MM.1S (cell line): Measurements from ENCODE around the gene CYP1A1.

Source experiments
- DNase-seq: peaks from one replicate; pipeline ENCODE4 v3.0.0-alpha.2; 2015
- H2AFZ ChIP-seq: fragments of 300-600 bp; sonication (generic); 2 replicates; pipeline ENCODE4 v1.6.0; 2016; ENCODE audit warnings: antibody characterized with exemption, low read length
- H3F3A ChIP-seq: fragments of 300-600 bp; sonication (generic); 2 replicates; pipeline ENCODE4 v1.6.1; 2016; ENCODE audit warnings: mild to moderate bottlenecking, antibody characterized with exemption, low read length, moderate library complexity, mixed read lengths; ENCODE audit not compliant: insufficient read depth
- H3K27ac ChIP-seq: fragments of 300-600 bp; sonication (generic); 2 replicates; pipeline ENCODE4 v1.5.1; 2016; ENCODE audit warnings: mild to moderate bottlenecking, low read length
- H3K27me3 ChIP-seq: fragments of 300-600 bp; sonication (generic); replicated peaks from 2 replicates; pipeline ENCODE4 v1.6.0; 2016; ENCODE audit warnings: low read length; ENCODE audit not compliant: insufficient read depth
- H3K36me3 ChIP-seq: fragments of 300-600 bp; sonication (generic); replicated peaks from 2 replicates; pipeline ENCODE4 v1.6.1; 2016; ENCODE audit warnings: mild to moderate bottlenecking, low read length, mixed read lengths; ENCODE audit not compliant: insufficient read depth
- H3K4me1 ChIP-seq: fragments of 300-600 bp; sonication (generic); 2 replicates; pipeline ENCODE4 v1.6.1; 2016; ENCODE audit warnings: low read length, mixed read lengths
- H3K4me2 ChIP-seq: fragments of 300-600 bp; sonication (generic); 2 replicates; pipeline ENCODE4 v1.6.0; 2016; ENCODE audit warnings: low read depth, low read length
- H3K4me3 ChIP-seq: fragments of 300-600 bp; sonication (generic); 2 replicates; pipeline ENCODE4 v1.5.1; 2016; ENCODE audit warnings: low read length, mixed read lengths
- H3K79me2 ChIP-seq: fragments of 300-600 bp; sonication (generic); 2 replicates; pipeline ENCODE4 v1.6.1; 2016; ENCODE audit warnings: mixed run types, low read length, mixed read lengths
- H3K9ac ChIP-seq: fragments of 300-600 bp; sonication (generic); 2 replicates; pipeline ENCODE4 v1.6.1; 2016; ENCODE audit warnings: low read length, mixed read lengths
- H3K9me2 ChIP-seq: fragments of 300-600 bp; sonication (generic); replicated peaks from 2 replicates; pipeline ENCODE4 v1.6.1; 2016; ENCODE audit warnings: mild to moderate bottlenecking, low read length, mixed read lengths; ENCODE audit not compliant: insufficient read depth
- H3K9me3 ChIP-seq: fragments of 300-600 bp; sonication (generic); replicated peaks from 2 replicates; pipeline ENCODE4 v1.6.1; 2016; ENCODE audit warnings: mild to moderate bottlenecking, low read length, mixed read lengths; ENCODE audit not compliant: insufficient read depth
- H4K20me1 ChIP-seq: fragments of 300-600 bp; sonication (generic); 2 replicates; pipeline ENCODE4 v1.6.1; 2016; ENCODE audit warnings: mild to moderate bottlenecking, low read length, moderate library complexity, mixed read lengths; ENCODE audit not compliant: insufficient read depth
- CTCF ChIP-seq: fragments of 300-600 bp; sonication (generic); IDR thresholded peaks from 2 replicates; pipeline ENCODE4 v1.5.1; 2016; ENCODE audit warnings: antibody characterized with exemption, low read length, mixed read lengths
- EZH2 ChIP-seq: fragments of 300-600 bp; sonication (generic); optimal IDR thresholded peaks from 2 replicates; pipeline ENCODE3; 2017; ENCODE audit warnings: low read depth, mild to moderate bottlenecking, antibody characterized with exemption, low read length, mixed read lengths
- EZH2phosphoT487 ChIP-seq: fragments of 300-600 bp; sonication (generic); IDR thresholded peaks from 2 replicates; pipeline ENCODE4 v1.6.1; 2018; ENCODE audit warnings: antibody characterized with exemption, low read length

The CYP1A1 gene

GRCh38 chr15:74725225-74725774 is at the start of gene CYP1A1:
Gene CYP1A1 (minus strand): TSS chr15:74725528. CDS start chr15:74723097, 2,431 bp downstream.
- Histone ChIP-seq H3K4me1 (peaks cover 3% of the 10 kb centered on the region; the same call in 1 of the 2 replicates), H3K9me2 (no peaks in the 10 kb centered on the region), H3F3A (no peaks in the 10 kb centered on the region), H3K27me3 (peaks cover 37% of the 10 kb centered on the region), H3K79me2 (no peaks in the 10 kb centered on the region), H4K20me1 (no peaks in the 10 kb centered on the region), H3K4me2 (peak within 1 kb of the TSS; percentile 94), H2AFZ (peak within 1 kb of the TSS; percentile 77), H3K9me3 (no peaks in the 10 kb centered on the region), H3K27ac (no peak within 1 kb of the TSS), H3K9ac (peak within 1 kb of the TSS; percentile 39; the same call in 1 of the 2 replicates), H3K36me3 (no peaks in the 10 kb centered on the region), H3K4me3 (peak within 1 kb of the TSS; percentile 66)
- DNase-seq = no peak
- TF ChIP-seq EZH2phosphoT487 = no peak
- no peak for TF ChIP-seq EZH2
- TF ChIP-seq CTCF = no peak

GRCh38 chr15:74773731-74774252 is 48.5 kb upstream of the CYP1A1 start:
- H2AFZ ChIP-seq = peak overlapping the region; percentile 25
- H3K4me1 ChIP-seq = peaks cover 72% of the 10 kb centered on the region
- H3K27me3 ChIP-seq = no peaks in the 10 kb centered on the region
- no peaks in the 10 kb centered on the region for H3K9me3 ChIP-seq
- TF ChIP-seq EZH2 (no peak), EZH2phosphoT487 (no peak), CTCF (no peak)
- H3K27ac ChIP-seq = peak overlapping the region; percentile 79
- H3K9ac ChIP-seq = peak overlapping the region; percentile 32; the same call in 1 of the 2 replicates
- H3K79me2 ChIP-seq = peaks cover 15% of the 10 kb centered on the region
- no peaks in the 10 kb centered on the region for H3K36me3 ChIP-seq
- no peaks in the 10 kb centered on the region for H4K20me1 ChIP-seq
- H3F3A ChIP-seq = peaks cover 41% of the 10 kb centered on the region
- peak; percentile 48 for DNase-seq
- H3K4me3 ChIP-seq = no peak overlapping the region
- H3K4me2 ChIP-seq = peak overlapping the region; percentile 29; the same call in 1 of the 2 replicates
- H3K9me2 ChIP-seq = no peaks in the 10 kb centered on the region

GRCh38 chr15:74773329-74773728 is 48.0 kb upstream of the CYP1A1 start:
- no peak for DNase-seq
- Histone ChIP-seq H3K4me2 (peak overlapping the region; percentile 29; the same call in 1 of the 2 replicates), H3K9ac (peak overlapping the region; percentile 32; the same call in 1 of the 2 replicates), H3K27me3 (no peaks in the 10 kb centered on the region), H3K4me3 (no peak overlapping the region), H3K9me2 (no peaks in the 10 kb centered on the region), H3K79me2 (peaks cover 12% of the 10 kb centered on the region), H3K27ac (peak overlapping the region; percentile 79), H3F3A (peaks cover 39% of the 10 kb centered on the region), H3K9me3 (no peaks in the 10 kb centered on the region), H2AFZ (peak overlapping the region; percentile 25), H3K36me3 (no peaks in the 10 kb centered on the region), H4K20me1 (no peaks in the 10 kb centered on the region), H3K4me1 (peaks cover 67% of the 10 kb centered on the region)
- TF ChIP-seq EZH2 = no peak
- TF ChIP-seq CTCF = no peak
- no peak for TF ChIP-seq EZH2phosphoT487
